Transverse colon (tissue), 4 donors: ENCODE measurements around the gene BLVRA. TPM values are rescaled to one million over a fixed set of nuclear protein-coding genes. Genes with fewer than 3 reads are reported as not detected.
"Not testable (repeated sequence)": the region's sequence is repeated elsewhere in the genome, so short reads cannot be mapped to it uniquely, and the experiment has no call there.

Experiments
- DNase-seq: peaks from one replicate; pipeline ENCODE4 v3.0.0-alpha.2; 2019
- H3K27ac ChIP-seq, 4 donors: fragments of 200-600 bp; sonication (generic); 2 replicates each; pipeline ENCODE4 v1.5.1; 2016 to 2018; ENCODE audit warnings: inconsistent platforms in 4 of 4
- H3K27me3 ChIP-seq: fragments of 200-600 bp; sonication (generic); 2 replicates; pipeline ENCODE4 v1.5.1; 2017; ENCODE audit warnings: inconsistent platforms
- H3K36me3 ChIP-seq, 4 donors: fragments of 200-600 bp; sonication (generic); 2 replicates each; pipeline ENCODE4 v1.5.1; 2017 to 2019; ENCODE audit warnings: inconsistent platforms in 4 of 4
- H3K4me1 ChIP-seq, 4 donors: fragments of 200-600 bp; sonication (generic); 2 replicates each; pipeline ENCODE4 v1.5.1; 2017 to 2020; ENCODE audit warnings: inconsistent platforms in 4 of 4
- H3K4me3 ChIP-seq, 4 donors: fragments of 200-600 bp; sonication (generic); 1 replicate in 1 of 4; 2 replicates in 3 of 4; pipeline versions ENCODE4 v1.5.1 to v1.6.1; 2017 to 2019; ENCODE audit warnings: inconsistent platforms in 4 of 4
- H3K9me3 ChIP-seq, 2 donors: fragments of 200-600 bp; sonication (generic); 2 replicates each; pipeline ENCODE4 v1.5.1; 2017 to 2019; ENCODE audit warnings: inconsistent platforms in 2 of 2
- EP300 ChIP-seq: sonication (generic); formaldehyde crosslinking; IDR thresholded peaks from one replicate; pipeline ENCODE4 v1.6.1; 2017; ENCODE audit warnings: antibody characterized with exemption, low read depth
- POLR2A ChIP-seq: fragments of 450-650 bp; IDR thresholded peaks from one replicate; pipeline ENCODE4 v1.6.1; 2016; ENCODE audit warnings: antibody characterized with exemption, mild to moderate bottlenecking, moderate library complexity
- POLR2AphosphoS5 ChIP-seq, 3 donors: sonication (generic); formaldehyde crosslinking; IDR thresholded peaks; one replicate each; pipeline ENCODE4 v1.6.1; 2016; ENCODE audit warnings: antibody characterized with exemption in 3 of 3
- WGBS, 2 donors: methylation state at CpG; one replicate each; pipeline ENCODE4 v1.1.5; 2018; ENCODE audit warnings: low coverage in 1 of 2; 5-methylcytosine and 5-hydroxymethylcytosine counted together
- in situ Hi-C, 4 donors: fragments of 200-750 bp; cut with MboI; loops; one replicate each; pipeline versions ENCODE4 v1.15.0 to v1.15.1; 2017; ENCODE audit warnings: low sequenced_read_pairs in 3 of 4, low pct_ligation_motif_present in 1 of 4, low pct_unique_long_range_greater_than_20kb in 1 of 4
- intact Hi-C: fragments of 100-400 bp; cut with DNase I; formaldehyde crosslinking; loops from one replicate; pipeline ENCODE4 v1.15.1; 2023; ENCODE audit warnings: low total_unique reads
- total RNA-seq, 4 donors: library from RNA; depleted of rRNA; stranded (reverse); fragments of >200 nt; gene quantifications; one replicate each; pipeline ENCODE4 v1.1.0, GENCODE V29; 2016
- TF ChIP-seq, protein P1 (sequence below), 5 experiments: fragments of 200-600 bp in 3 of 5; fragments of 450-650 bp in 2 of 5; sonication (generic) in 3 of 5; IDR thresholded peaks; 1 replicate in 2 of 5; 2 replicates in 3 of 5; pipeline ENCODE4 v1.5.1; 2016 to 2017; ENCODE audit warnings: antibody characterized with exemption in 5 of 5, inconsistent platforms in 3 of 5, mild to moderate bottlenecking in 2 of 5, moderate library complexity in 1 of 5

The BLVRA gene
- total RNA-seq, 4 donors from 2014 or later = 1.5 to 119 (median 15.9) TPM

GRCh38 chr7:43803865-43804264 is 45.4 kb downstream of the BLVRA start:
- intact Hi-C loops (no loop called here), in situ Hi-C loops (no loop called here)
- Histone ChIP-seq H3K27ac (no peak overlapping the region), H3K27me3 (no peaks in the 10 kb centered on the region), H3K4me1 (no peaks in the 10 kb centered on the region), H3K36me3 (peaks cover 0 to 6% (median 0%) of the 10 kb centered on the region in 4 donors), H3K4me3 (no peak overlapping the region), H3K9me3 (no peaks in the 10 kb centered on the region)
- no peak for DNase-seq
- WGBS, 2 donors = 77 to 80% methylated on average over 1 to 2 of the region's 2 CpGs
- TF ChIP-seq POLR2A = no peak
- TF ChIP-seq, protein P1, sequence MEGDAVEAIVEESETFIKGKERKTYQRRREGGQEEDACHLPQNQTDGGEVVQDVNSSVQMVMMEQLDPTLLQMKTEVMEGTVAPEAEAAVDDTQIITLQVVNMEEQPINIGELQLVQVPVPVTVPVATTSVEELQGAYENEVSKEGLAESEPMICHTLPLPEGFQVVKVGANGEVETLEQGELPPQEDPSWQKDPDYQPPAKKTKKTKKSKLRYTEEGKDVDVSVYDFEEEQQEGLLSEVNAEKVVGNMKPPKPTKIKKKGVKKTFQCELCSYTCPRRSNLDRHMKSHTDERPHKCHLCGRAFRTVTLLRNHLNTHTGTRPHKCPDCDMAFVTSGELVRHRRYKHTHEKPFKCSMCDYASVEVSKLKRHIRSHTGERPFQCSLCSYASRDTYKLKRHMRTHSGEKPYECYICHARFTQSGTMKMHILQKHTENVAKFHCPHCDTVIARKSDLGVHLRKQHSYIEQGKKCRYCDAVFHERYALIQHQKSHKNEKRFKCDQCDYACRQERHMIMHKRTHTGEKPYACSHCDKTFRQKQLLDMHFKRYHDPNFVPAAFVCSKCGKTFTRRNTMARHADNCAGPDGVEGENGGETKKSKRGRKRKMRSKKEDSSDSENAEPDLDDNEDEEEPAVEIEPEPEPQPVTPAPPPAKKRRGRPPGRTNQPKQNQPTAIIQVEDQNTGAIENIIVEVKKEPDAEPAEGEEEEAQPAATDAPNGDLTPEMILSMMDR (IDR thresholded peaks at IDR 0.05) = no peak
- no peak for TF ChIP-seq EP300
- no peak for TF ChIP-seq POLR2AphosphoS5 (IDR thresholded peaks at IDR 0.05)

DNA sequence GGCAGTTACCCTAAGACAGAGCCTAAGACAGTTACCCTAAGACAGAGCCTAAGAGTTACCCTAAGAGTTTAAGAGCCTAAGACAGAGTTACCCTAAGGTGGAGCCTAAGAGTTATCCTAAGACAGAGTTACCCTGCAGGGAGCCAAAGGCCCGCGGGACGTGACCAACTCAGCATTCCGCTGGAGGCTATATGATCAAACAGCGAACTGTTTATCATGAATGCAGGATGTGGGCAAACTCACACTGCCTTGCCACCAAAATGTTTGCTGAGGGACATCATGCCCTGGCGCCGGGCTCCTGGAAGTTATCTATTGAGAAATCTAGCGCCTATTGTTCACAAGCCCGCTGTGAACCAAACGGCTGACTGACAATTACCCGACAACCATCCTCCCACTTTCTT is 49.9 kb downstream of the BLVRA start:
- in situ Hi-C loops (no loop called here), intact Hi-C loops (no loop called here)
- Histone ChIP-seq H3K27me3 (no peaks in the 10 kb centered on the region), H3K9me3 (no peaks in the 10 kb centered on the region), H3K4me1 (no peaks in the 10 kb centered on the region), H3K4me3 (no peak overlapping the region), H3K36me3 (no peaks in the 10 kb centered on the region), H3K27ac (no peak overlapping the region)
- no peak for DNase-seq
- WGBS, 2 donors = 86 to 89% methylated on average over 6 to 11 of the region's 11 CpGs
- TF ChIP-seq POLR2AphosphoS5 (IDR thresholded peaks at IDR 0.05) = no peak
- TF ChIP-seq EP300 = no peak
- TF ChIP-seq POLR2A = no peak
- TF ChIP-seq, protein P1 (IDR thresholded peaks at IDR 0.05) = no peak

- in situ Hi-C loops, H3K4me3 ChIP-seq, H3K36me3 ChIP-seq, H3K27me3 ChIP-seq, H3K9me3 ChIP-seq, H3K27ac ChIP-seq, H3K4me1 ChIP-seq: not testable (repeated sequence)
- intact Hi-C loops = loop anchor here (10.0 kb wide), 1 partner anchor 46 kb away; no protein-coding TSS in a partner anchor
- TF ChIP-seq, protein P1 (IDR thresholded peaks at IDR 0.05) = peak in 3 of 5 experiments; percentile 18 to 23 (median 21)
- peak; percentile 21 for DNase-seq
- 86 to 92% methylated on average over 11 to 16 of the region's 16 CpGs for WGBS, 2 donors
Observed at GRCh38 chr7:43810195-43810941, 51.9 kb downstream of the BLVRA start.

DNA sequence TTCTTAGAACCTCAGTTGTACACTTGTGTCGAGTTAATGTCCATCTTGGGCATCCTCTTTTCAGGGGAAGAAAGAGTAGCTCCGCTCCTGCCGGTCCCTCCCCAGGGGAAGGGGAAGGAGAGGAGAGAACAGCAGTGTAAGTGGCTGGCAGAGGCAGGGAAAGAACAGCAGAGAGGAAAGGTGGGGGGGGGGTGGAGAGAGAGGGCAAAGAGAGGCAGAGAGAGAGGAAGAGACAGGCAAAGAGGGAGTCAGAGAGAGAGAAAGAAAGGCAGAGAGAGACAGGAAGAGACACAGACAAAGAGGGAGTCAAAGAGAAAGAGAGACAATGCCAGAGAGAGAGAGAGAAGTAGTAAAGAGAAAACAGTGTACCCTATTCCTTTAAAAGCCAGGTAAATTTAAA is 56.9 kb downstream of the BLVRA start:
- in situ Hi-C loops (no loop called here), intact Hi-C loops (loop anchor here (10.0 kb wide), 1 partner anchor 51 kb away; no protein-coding TSS in a partner anchor)
- DNase-seq = no peak
- WGBS, 2 donors = 74 to 96% methylated on average over 3 of the region's 3 CpGs
- Histone ChIP-seq H3K4me1 (no peaks in the 10 kb centered on the region), H3K27ac (no peak overlapping the region), H3K4me3 (no peak overlapping the region), H3K27me3 (peaks cover 4% of the 10 kb centered on the region), H3K9me3 (no peaks in the 10 kb centered on the region), H3K36me3 (no peaks in the 10 kb centered on the region)
- TF ChIP-seq POLR2A (no peak), EP300 (no peak), POLR2AphosphoS5 (IDR thresholded peaks at IDR 0.05) (no peak)
- TF ChIP-seq, protein P1 (IDR thresholded peaks at IDR 0.05) = no peak

DNA sequence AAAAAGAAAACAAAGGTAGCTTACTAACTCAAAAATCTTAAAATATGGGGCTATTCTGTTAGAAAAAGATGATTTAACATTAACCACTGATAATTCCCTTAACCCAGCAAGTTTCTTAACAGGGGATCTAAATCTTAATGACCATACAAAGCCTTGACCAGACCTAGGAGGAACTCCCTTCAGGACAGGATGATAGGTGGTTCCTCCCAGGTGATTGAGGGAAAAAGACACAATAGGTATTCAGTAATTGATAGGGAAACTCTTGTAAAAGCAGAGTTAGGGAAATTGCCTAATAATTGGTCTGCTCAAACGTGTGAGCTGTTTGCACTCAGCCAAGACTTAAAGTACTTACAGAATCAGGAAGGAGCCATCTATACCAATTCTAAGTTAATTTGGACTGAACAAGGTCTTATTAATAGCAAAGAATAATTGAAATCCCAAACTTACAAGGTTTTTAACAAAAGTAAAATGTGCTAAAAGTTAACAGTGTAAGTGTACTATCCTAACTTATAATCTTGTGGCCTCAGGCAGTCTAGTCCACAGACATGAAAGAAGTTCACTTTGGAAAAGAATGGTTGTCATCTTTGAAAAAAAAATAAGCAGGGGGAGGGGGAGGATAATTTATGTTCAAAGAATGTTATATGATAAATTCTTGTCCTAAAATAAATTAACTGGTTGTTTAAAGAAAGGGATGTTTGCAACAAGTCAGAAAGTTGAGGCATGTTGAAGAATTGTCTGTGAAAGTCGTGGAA is 57.7 kb downstream of the BLVRA start:
- 51 to 74% methylated on average over 2 of the region's 2 CpGs for WGBS, 2 donors
- H3K4me3 ChIP-seq, in situ Hi-C loops, H3K27me3 ChIP-seq, DNase-seq, H3K9me3 ChIP-seq, H3K36me3 ChIP-seq, H3K4me1 ChIP-seq, H3K27ac ChIP-seq: not testable (repeated sequence)
- intact Hi-C loops = loop anchor here (10.0 kb wide), 1 partner anchor 51 kb away; no protein-coding TSS in a partner anchor

DNA sequence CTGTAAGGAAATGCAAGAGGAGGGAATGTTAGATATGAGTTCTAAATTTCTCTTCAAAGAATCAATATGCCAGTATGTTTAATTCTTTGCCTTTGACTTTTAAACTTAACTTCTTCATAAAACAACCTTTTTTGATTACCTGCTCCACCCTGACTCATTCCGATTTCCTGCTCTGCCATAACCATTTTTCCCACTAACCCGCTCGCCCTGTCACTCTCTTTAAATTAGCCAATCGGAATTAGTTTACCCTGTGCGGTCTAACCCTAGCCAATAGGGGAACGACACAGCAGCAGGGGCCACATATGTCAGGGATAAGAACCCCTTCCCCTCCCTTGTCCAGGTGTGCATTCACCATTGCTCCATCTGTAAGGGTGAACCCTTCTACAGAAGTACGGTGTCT is 64.9 kb downstream of the BLVRA start:
- H3K27me3 ChIP-seq, H3K27ac ChIP-seq, H3K36me3 ChIP-seq, H3K4me1 ChIP-seq, H3K4me3 ChIP-seq, H3K9me3 ChIP-seq, intact Hi-C loops, DNase-seq, in situ Hi-C loops: not testable (repeated sequence)
- WGBS, 2 donors = 93% methylated on average over 7 of the region's 7 CpGs
